NK-92 (cell line): ENCODE measurements around the gene MRAP2.
"Not testable (repeated sequence)": the region's sequence is repeated elsewhere in the genome, so short reads cannot be mapped to it uniquely, and the experiment has no call there.

Experiments used
- DNase-seq: peaks from one replicate; lab custom pipeline; 2025; ENCODE audit not compliant: unreplicated experiment; lab: John Stamatoyannopoulos, UW

MRAP2 gene

GRCh38 chr6:84028350-84028749, 5.2 kb upstream of the MRAP2 start:
- no peak for DNase-seq

- DNase-seq: not testable (repeated sequence)
Observed at GRCh38 chr6:84032000-84032399, 1.6 kb upstream of the MRAP2 start.

- DNase-seq: no peak
Observed at GRCh38 chr6:84035484-84035883, 1.9 kb downstream of the MRAP2 start.

- no peak for DNase-seq
Observed at GRCh38 chr6:84037425-84038089, 4.0 kb downstream of the MRAP2 start.

- no peak for DNase-seq
Observed at GRCh38 chr6:84042603-84043002, 9.0 kb downstream of the MRAP2 start.

GRCh38 chr6:84043555-84043954, 10.0 kb downstream of the MRAP2 start:
- DNase-seq: no peak

- no peak for DNase-seq
Observed at GRCh38 chr6:84046755-84047154, 13.2 kb downstream of the MRAP2 start.

GRCh38 chr6:84048588-84048987, 15.0 kb downstream of the MRAP2 start:
- no peak for DNase-seq

- no peak for DNase-seq
Observed at GRCh38 chr6:84050408-84050807, 16.8 kb downstream of the MRAP2 start.

GRCh38 chr6:84052204-84052882, 18.8 kb downstream of the MRAP2 start:
- no peak for DNase-seq

- DNase-seq: no peak
Observed at GRCh38 chr6:84052883-84053241, 19.3 kb downstream of the MRAP2 start.

GRCh38 chr6:84055647-84056046, 22.1 kb downstream of the MRAP2 start:
- DNase-seq: no peak

- DNase-seq: no peak
Observed at GRCh38 chr6:84057908-84058307, 24.3 kb downstream of the MRAP2 start.

- no peak for DNase-seq
Observed at GRCh38 chr6:84059082-84059481, 25.5 kb downstream of the MRAP2 start.

GRCh38 chr6:84061174-84061573, 27.6 kb downstream of the MRAP2 start:
- no peak for DNase-seq

GRCh38 chr6:84061613-84062398, 28.2 kb downstream of the MRAP2 start:
- no peak for DNase-seq

- no peak for DNase-seq
Observed at GRCh38 chr6:84062519-84063154, 29.1 kb downstream of the MRAP2 start.

- DNase-seq: no peak
Observed at GRCh38 chr6:84065693-84066290, 32.2 kb downstream of the MRAP2 start.

GRCh38 chr6:84066536-84066935, 33.0 kb downstream of the MRAP2 start:
- DNase-seq: no peak

GRCh38 chr6:84068873-84069272, 35.3 kb downstream of the MRAP2 start:
- not testable (repeated sequence) for DNase-seq

GRCh38 chr6:84072442-84072997, 38.9 kb downstream of the MRAP2 start:
- no peak for DNase-seq
